ENCODE data around the gene DIS3L2.

Gene DIS3L2

DNA sequence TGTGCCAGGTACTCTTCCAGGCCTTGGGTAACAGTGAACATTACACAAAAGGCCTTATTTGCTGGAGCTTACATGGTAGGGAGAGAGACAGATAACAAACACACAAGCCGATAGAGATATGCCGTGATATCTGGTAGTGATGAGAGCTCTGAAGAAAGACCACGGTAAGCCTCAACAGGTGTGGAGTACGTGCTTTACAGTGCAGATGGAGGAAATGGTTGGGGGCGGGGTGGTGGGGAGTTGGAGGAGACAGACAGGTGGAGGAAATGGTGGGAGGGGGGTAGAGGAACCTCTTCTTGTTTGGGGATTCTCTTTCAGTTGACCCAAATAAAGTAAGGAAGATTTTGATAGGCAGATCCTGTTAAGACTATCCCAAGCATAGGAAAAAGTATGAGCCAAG, 276.0 kb downstream of the DIS3L2 start:
- DNase-seq, result no peak

DNA sequence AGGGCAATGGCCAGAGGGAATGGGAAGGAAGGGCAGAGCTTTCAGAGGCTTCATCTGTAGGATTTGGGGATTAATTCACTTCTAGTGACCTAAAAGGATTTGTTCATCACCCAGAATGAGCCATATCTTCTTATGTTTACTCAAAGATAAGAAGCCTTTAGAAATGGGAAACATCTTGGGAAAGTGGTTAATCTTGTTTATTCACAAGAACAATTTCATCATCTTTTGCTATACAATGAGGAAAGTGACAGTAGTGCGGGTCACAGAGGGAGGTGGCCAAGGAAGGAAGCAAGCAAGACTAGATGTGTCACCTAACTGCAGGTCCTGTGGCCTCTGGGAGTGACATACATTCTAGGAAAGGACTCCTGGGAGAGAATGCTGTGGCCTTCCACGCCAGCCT, 276.6 kb downstream of the DIS3L2 start:
- no peak for DNase-seq

DNA sequence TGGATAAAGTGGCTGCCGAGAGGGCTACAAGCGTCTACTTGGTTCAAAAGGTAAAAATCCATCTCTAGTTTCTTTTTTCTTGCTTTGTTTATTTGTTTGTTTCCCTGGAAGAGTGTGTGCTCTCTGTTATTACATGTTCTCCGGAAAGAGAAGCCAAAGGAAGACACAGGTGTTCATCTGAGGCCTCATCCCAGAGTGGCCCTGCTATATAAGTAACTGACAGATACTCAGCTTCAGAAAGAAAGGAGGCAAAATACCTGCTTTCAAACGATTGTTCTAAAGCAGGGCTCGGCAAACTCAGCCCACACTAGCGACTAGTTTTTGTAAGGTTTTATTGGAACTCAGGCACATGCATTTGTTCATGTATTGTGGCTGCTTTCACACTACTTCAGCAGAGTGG, 277.1 kb downstream of the DIS3L2 start:
- DNase-seq, result no peak

DNA sequence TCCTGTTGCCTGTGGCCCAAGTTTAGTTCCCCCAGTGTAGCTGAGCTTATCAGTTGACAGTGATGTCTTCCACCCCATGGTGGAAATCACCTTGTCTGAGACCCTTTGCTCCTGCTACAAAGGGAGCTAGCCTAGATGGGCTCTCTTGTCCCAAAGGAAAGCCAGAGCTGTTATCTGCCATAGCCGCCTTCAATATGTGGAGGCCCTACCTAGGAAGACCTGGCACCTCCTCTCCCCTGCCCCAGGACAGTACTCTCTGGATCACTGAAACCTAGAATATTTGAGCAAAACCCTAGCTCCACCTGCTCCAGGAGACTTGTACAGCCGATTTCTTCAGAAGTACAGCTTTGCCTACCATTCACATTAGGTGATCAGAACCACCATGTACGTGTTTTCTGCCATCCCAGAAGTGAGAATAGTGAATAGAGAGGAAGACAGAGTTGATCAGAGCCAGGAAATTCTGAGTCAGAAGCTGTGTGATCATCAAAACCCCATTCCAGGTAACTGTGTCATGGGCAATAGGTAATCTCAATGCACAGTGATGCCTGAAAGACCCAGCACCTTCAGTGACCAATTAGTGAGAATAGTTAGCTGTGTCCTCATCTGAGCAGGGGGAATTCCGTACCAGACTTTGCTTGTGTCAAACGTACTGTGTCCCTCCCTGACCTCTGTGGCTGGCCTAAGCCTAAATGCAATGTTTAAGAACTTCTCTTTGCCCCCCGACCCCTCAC, 278.6 kb downstream of the DIS3L2 start:
- no peak for DNase-seq

DNA sequence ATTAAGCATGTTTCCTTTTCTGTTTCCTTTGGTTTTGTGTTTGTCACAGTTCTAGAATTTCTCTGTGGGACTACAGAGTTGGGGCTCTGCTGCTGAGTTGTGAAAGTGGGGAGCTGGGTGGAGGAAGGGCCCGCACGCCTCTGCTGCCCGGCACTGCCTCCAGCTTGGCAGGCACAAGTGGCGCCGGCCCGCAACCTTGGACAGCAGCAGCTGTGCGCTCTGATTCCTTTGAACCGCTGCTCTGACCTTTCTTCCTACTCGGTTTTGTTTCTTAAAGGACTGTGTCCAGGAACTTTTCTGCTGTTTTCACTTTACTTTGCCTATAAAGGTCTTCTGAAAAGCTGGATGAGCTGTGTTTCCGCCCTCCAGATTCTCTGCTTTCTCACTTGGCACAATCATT, 279.4 kb downstream of the DIS3L2 start:
- DNase-seq, result no peak

DNA sequence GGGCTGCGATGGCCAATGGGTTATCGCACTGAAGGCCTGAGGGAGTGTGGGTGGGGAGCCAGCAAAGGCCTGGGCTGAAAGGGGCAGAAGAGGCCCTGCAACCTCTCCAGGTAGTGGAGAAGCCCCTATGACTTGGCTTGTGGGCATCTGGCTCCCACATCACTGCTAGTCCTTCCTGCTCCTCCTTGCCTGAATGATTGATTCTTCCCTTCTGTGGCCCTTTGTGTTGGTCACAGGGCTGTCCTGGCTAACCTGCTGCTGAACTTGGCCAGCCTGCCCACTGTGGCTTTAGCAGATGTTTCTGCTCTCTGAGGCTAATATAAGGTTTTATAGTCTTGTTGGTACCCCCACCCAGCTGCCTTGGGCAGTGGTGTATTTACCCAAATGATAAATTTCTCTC, 280.8 kb downstream of the DIS3L2 start:
- no peak for DNase-seq

DNA sequence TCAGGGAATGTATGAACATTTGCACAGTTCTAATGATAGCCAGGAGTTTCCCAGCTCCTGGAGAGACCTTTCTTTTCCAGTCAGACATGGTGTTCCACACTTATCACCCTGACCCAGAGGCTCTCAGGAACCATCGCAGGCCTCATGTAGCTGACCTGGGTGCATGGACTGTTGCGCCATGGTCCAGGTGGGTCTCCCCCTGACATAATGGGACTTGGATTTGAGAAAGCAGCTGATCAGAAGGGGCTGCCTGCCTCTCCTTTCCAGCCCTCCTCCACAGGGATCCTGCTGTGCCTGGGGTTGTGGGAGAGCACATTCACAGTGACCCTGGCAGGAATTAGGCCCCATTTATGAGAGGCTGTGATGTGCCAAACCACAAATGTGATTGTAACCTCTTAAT, 283.6 kb downstream of the DIS3L2 start:
- DNase-seq, result no peak

DNA sequence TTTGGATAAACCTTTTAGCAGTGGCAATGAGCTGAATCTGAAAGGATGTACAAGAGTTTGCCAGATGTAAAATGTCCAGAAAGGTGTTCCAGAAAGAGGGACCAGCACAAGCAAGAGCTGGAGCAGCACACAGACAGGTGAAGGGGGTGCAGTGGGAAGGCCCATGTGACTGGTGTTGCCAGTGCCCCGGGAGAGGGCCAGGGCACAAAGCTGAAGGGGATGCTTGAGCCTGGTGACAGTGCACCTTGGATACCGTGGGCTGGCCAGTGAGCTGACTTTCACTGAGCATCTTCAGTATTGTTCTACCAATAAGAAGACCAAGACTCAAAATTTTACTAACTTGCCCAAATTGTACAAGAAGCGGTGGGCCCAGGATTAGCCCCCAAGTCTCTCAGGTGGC, 284.7 kb downstream of the DIS3L2 start:
- DNase-seq, result no peak

DNA sequence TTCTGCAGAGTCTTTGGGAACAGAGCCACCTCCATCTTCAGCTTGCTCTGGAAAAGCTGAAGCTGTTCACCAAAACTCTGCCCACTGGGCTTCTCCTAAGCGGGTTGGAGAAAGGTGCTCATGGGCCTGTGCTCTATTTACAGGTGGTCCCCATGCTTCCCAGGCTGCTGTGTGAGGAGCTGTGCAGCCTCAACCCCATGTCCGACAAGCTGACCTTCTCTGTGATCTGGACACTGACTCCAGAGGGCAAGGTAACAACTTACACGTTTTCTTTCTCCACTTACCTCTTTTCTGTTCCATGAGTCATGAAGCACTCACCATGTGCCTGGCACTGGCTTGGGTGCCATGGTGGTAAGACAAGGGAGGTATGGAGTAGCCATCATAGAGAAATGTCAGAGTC, 287.6 kb downstream of the DIS3L2 start:
- DNase-seq, result no peak

DNA sequence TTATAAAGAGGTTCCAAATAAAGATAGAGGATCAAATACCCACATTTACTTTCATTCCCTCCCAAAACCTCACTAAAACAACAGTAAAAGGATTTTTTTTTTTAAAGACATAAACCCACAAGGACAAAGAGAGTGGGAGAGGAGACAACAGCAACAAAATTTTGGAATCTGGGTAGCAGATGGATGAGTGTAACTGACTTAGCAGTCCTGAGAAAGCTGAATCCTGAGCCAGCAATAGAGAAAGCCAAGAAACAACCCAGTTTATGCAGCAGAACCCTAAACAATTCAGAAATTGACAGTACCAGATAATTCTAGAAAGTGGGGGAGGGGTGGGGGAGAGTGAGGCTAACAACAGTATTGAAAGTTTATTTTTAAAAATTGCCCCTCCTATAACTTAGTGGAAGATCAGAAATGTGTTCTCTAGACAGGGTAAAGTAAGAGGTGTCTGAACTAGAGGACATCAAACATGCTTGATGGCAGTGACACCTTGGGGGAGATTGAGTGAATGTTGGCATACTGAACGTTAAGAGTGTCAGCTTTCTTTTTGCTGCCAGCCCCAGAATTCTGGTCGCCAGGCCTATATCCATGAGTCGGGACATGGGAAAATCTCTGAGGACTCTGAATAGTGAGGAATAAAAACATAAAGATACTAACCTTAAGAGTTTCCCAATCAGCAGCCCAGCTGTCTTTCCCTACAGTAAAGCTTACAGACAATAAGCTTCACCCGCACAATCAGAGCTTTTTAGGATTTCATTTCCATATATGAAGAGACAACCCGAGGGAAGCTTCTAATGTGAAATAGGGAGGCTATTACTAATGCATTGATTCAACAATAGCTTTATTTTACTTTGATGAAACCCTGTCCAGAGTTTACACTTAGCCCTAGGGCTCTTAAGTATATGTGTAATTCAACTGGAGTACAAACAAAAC, 289.0 kb downstream of the DIS3L2 start:
- no peak for DNase-seq

DNA sequence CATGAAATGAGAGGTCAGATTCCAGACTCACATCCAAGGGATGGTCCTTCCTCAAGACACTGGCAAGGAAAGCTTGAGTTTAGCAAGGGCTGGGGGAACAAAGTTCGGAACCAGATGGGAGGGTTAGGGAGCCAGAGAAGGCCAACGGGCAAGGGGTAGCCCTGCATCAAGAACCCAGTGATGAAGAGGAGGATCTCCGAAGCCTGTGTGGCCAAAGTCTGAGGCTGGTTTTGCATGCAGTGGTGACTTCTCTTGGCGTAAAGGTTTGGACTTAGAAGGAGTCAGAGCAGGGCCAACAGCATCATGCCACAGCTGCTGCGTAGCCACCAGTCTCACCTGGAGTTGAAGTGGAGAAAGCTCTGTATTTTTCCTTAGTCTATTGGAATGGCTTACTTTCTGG, 293.5 kb downstream of the DIS3L2 start:
- DNase-seq, result no peak

DNA sequence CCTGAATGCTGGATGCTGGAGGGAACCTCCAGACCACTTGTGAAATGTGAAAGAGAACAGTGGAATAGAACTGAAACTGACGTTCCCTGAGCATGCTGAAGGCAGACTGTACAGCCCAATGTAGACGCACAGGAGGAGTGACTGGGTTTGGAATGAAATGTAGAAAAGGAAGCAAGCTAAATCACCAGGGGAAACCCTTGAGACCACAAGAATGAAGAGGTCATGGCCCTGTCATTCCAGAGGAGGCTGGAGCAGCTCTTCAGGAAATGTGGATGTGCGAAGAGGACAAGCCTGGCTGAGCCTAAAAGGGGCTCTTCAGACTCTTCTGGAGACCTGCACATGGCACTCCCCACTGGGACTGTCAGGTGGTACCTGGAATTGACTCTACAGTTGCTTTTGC, 298.6 kb downstream of the DIS3L2 start:
- DNase-seq, result no peak

DNA sequence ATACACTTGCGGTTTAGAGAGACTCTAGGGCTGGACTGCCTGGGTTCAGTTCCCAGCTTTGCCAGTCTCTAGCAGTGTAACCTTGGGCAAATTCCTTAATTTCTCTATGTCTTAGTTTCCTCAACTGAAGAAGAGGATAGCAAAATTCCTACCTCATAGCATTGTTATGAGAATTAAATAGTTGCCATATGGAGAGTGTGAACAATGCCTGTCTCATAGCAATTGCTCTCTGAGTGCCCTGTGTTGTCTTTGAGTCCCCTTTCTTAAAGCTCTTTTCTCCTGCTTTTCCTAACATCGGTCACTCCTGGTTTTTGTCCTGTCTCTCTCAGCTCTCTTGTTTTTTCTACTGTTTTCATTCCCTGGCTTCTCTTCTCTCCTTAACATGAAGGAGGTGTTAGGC, 300.3 kb downstream of the DIS3L2 start:
- no peak for DNase-seq

DNA sequence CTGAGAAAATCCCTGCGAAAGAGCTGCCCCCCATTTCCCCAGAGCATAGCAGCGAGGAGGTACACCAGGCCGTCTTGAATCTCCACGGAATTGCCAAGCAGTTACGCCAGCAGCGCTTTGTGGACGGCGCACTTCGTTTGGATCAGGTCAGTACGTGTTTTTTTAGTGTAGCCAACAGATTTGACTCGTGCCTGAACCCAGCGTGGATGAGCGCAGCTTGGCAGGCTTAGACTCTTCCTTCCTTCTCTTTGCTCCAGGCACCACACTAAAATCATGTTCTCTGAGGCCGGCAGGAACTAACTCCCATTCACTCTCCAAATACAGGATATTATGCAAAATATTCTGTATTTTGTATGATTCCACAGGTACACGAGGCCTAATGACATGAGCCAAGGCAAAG, 301.8 kb downstream of the DIS3L2 start:
- no peak for DNase-seq

DNA sequence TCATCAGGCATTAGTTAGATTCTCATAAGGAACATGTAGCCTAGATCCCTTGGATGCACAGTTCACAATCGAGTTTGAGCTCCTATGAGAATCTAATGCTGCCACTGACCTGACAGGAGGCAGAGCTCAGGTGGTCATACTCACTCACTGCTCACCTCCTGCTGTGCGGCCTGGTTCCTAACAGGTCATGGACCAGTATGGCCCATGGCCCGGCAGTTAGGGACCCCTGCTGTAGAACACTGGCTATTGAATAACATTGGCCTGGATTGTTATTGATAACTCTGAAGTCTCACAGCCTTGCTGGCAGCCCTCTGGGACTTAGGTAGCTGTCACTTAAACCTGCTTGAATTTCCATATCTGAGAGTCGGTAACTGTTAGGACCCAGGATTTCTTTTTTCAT, 302.6 kb downstream of the DIS3L2 start:
- DNase-seq, result no peak

DNA sequence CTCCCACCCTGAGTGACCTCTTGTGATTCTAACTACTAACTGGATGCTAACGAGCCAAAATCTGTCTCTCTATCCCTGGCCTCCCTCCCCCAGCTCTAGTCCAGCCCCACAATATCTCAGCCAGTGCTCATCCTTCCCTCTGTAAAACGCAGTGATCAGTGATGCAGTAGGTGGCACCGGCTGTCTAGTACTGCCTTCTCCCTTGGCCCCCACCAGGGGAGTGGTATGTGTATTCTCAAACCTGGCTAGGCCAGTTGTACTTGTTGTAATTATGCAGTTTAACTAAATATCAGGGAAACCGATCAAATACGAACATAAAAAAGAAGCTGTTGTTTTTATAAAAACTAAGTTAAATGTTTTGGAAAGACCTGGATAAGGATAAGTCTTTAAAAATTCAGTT, 303.8 kb downstream of the DIS3L2 start:
- no peak for DNase-seq

DNA sequence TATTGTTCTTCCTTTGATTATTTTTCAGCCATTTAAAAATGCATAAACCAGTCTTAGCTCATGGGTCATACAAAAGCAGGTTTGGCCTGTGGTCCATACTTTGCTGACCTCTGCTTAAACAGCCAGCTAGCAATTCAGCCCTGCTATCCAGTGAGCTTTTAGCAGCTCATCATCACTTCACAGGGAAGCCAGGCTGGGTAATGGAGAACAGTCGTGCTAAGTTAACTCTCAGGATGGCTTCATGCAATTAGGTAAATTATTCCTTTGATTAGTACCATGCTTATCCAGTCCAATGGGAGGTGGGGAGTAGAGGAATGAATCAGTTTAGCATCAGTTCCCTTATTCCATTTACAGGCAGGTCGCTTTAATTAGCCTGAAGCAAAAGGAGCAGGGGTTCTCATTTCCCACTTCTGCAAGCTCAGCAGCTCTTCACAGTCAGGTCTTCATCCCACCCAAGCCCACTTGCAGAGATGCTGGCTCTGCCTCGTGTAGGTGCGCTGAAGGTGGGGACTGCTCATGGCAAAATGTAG, 307.2 kb downstream of the DIS3L2 start:
- DNase-seq, result no peak

DNA sequence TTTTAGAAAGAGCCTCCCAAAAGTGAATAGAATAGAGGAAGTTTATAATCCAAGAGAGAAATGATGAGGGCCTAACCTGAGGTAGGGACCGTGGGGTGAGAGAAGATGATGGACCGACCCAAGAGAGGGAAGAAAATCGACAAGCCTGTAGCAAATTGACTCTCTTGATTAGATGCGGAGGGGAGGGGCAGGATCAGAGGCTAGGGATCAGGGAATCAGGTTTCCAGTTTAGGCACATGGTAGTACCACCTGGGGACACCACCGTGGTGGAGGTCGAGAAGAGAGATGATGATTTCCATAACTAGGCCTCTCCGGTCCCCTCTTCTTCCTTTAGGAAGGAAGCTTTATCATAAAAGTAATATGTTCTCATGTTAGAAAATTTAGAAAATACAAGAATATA, 308.4 kb downstream of the DIS3L2 start:
- DNase-seq, result no peak

DNA sequence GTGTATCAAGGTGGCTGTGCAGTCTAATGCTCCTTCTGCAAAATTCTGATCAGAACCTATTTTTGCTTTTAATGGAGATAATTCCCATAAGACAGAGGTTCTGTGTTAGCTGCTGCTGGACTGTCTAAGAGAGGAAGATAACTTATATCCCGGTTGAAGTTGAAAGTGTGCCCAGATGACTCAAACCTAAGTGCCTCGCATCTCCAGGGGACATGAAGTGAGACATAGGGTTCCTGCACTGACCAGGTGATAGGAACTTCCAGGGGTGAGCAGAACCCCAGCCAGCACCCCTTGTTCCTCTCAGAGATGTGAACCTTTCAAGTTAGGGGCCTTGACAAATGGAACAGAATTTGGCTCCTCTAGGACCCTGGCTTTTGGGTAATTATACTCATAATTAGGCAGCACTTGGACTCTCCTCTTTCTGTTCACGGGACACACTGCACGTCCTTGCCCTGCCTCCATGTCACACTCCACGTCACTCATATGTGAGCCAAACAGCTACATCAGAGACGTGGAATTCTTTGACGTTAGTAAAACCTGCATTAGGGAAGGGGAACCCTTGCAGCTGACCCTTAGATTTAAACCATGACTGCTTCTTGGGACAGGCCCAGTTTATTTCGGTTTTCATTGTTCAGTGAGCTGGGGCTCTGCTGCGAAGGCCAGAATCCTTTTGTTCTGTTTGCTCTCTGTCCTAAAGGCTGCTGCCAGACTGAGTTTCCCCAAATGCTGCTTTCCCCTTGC, 312.6 kb downstream of the DIS3L2 start:
- DNase-seq, result no peak

DNA sequence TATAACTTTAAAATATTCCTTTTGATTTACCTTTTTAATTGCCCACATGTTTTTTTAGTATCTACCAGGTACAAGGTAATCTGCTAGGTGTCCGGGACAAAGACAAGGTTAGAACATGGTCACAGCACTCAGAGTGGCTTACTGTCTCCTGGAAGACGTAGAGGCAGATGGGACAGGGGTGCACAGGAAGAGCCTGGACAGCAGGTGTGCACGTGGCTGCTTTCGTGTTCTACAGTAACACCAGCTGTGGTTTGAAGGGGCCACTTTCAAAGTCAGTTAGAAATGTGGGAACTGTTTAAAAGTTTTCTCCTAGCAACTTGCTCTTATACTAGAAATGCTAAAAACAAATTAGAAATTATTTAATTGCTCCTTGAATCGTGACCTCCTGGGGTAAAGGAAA, 314.2 kb downstream of the DIS3L2 start:
- DNase-seq, result no peak

DNA sequence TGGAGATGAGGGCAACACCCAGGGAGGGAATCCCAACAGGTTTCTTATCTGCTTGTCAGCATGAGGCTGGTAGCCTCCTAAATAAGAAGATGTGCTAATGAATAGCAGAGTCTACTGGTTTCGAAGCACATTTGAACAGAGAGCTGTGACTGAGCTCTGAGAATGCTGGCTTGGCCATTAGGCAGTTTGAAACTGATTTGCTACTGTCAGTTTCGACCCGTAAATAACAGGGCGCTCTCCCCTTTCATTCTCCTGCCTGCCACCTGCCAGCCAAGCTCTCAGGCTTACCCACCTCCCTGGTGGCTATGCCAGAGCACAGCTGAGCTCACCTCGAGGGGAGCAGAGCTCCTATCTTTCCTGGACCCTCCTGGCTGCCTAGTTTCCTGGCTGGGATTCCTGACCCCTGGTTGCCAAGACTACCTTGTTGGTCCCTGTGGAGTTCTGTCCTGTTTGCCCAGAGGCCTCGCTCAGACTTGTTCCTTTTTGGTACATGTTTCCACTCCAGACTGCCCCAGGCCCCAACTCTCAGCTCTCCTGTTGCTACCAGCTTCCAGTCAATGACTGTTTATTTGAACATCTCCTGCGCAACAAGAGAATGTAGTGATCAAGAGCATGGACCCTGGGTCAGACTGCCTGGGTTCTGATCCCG, 314.7 kb downstream of the DIS3L2 start:
- no peak for DNase-seq

DNA sequence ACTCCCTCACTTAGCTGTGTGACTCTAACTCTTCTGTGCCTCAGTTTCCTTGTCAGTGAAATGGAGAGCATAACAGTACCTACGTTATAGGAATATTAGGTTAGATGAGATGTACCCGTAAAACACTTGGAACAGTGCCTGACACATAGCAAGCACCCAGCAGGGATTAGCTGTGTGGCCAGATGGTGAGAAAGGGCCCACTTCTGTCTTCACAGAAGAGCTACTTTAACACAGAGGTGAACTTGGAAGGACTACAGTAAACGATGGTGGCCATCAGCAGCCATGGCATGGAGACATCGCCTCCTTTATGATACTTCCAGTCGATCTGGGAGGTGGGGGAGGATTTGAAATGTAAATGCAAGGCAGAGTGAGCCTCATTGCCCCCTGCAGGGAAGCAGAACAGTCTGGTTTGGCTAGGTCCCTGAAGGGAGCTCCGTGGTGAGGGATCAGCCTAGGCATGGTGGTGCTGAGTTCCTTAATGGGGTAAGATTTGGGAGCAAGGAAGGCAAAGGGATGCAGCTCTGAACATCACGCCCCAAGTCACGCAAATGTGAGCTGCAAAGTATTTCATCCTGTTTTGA, 315.3 kb downstream of the DIS3L2 start:
- no peak for DNase-seq

DNA sequence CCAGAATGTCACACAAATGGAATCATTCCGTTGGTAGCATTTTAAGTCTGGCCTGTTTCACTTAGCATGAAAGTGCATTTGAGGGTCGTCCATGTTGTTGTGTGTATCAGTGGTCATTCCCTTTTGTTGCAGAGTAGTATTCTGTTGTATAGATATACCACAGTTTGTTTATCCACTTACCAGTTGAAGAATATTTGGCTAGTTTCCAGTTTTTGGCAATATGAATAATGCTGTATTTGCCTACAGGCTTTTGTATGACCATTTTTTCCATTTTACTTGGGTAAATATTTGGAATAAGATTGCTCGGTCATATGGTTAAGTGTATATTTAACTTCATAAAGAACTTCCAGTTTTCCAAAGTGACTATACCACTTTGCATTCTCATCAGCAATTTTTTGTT, 317.0 kb downstream of the DIS3L2 start:
- no peak for DNase-seq
